Muscle layer of duodenum (tissue), 2 donors: ENCODE results near the gene LDLRAD4.

ENCODE experiments used
- H3K27ac ChIP-seq: one replicate; pipeline ENCODE4 v1.7.0; 2013; ENCODE audit warnings: mild to moderate bottlenecking, low read length
- H3K27me3 ChIP-seq: one replicate; pipeline ENCODE4 v1.7.0; 2013; ENCODE audit warnings: low read depth, mild to moderate bottlenecking, control low read depth, low read length
- H3K36me3 ChIP-seq, 2 donors: one replicate each; pipeline ENCODE4 v1.7.0; 2013; ENCODE audit warnings: low read length in 2 of 2, control low read depth in 1 of 2, mild to moderate bottlenecking in 1 of 2; ENCODE audit not compliant: insufficient read depth in 2 of 2, control insufficient read depth in 1 of 2
- H3K4me1 ChIP-seq, 2 donors: one replicate each; pipeline ENCODE4 v1.7.0; 2013; ENCODE audit warnings: low read length in 2 of 2, mild to moderate bottlenecking in 2 of 2, control low read depth in 1 of 2, moderate library complexity in 1 of 2; ENCODE audit not compliant: insufficient read depth in 2 of 2, control insufficient read depth in 1 of 2
- H3K4me3 ChIP-seq, 2 donors: one replicate each; pipeline ENCODE4 v1.7.0; 2013; ENCODE audit warnings: low read length in 2 of 2, low read depth in 1 of 2, mild to moderate bottlenecking in 1 of 2
- H3K9me3 ChIP-seq, 2 donors: one replicate each; pipeline ENCODE4 v1.7.0; 2013; ENCODE audit warnings: low read length in 2 of 2, control low read depth in 1 of 2, mild to moderate bottlenecking in 1 of 2; ENCODE audit not compliant: control insufficient read depth in 1 of 2
- donor health status: healthy.

LDLRAD4 gene

DNA sequence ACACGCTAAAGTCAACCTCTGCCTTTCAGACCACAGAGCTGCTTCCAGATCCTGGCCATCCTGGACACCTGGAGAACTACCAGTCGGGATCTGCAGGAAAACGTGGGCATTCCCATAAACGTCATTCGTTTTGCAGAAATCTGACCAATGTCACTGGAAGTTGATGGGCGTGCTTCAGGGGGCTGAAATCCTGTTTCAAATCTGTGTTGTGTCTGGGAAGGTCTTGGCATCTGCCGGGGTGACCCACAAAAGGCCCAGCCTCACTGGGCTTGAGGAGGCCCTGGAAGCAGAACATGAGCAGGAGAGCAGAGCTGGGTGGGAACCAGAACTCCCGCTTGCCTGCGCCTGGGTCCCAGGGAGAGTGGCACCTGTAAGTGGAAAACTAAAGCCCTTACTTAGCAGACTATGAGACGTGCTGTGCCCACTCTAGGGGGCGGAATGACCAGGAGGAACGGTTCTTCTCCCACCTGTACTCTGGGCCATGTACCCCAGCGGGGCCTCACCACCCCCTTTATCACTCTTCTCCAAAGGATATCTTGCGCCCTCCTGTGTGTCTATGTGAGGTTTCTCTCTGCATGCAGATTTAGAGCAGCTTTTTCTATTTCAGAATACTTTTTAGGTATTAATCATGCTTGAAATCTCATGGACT is 306.9 kb downstream of the LDLRAD4 start:
- Histone ChIP-seq H3K4me3 (no peak overlapping the region), H3K4me1 (no peaks in the 10 kb centered on the region), H3K27ac (no peak overlapping the region), H3K36me3 (no peaks in the 10 kb centered on the region), H3K27me3 (no peaks in the 10 kb centered on the region), H3K9me3 (no peaks in the 10 kb centered on the region)

DNA sequence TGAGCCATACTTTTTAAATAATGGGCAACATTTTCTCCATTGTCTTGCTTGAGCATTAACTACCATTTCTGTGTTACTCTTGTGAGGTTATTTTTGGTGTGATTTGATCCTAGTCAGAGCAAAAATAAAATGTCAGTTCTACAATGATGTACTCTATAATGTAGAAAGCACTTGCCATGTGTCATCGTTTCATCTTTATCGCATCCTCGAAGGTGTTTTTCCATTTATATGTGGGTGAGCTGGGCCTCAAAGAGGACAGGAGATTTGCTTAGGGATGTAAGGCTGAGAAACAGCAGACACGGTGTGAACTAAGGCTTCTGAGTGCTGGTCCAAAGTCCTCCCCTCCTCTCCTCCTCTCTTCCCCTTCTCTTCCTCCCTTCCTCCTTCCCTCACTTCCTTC is 308.0 kb downstream of the LDLRAD4 start:
- no peaks in the 10 kb centered on the region for H3K27me3 ChIP-seq
- H3K4me3 ChIP-seq = no peak overlapping the region
- no peaks in the 10 kb centered on the region for H3K9me3 ChIP-seq
- H3K27ac ChIP-seq = no peak overlapping the region
- no peaks in the 10 kb centered on the region for H3K4me1 ChIP-seq
- H3K36me3 ChIP-seq = no peaks in the 10 kb centered on the region

DNA sequence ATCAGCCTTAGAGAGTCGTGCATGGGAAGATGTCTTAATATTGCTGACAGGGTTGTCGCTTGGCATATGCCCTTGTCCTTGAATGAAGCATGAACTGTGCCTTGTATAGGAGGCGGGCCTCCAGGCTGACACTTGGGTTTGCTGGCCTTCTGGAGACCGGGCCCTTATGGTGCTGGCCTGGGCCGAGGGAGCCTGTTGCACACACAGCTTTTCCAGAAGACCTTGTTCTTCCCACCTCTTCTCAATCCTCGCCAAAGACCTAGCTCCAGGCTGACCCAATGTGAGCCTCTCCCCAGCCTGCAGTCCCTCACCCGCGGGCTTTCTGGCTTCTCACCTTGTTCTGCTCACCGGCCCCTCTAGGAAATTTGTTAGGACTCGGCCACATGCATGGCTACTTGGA is 308.7 kb downstream of the LDLRAD4 start:
- Histone ChIP-seq H3K27me3 (no peaks in the 10 kb centered on the region), H3K36me3 (no peaks in the 10 kb centered on the region), H3K4me3 (no peak overlapping the region), H3K9me3 (no peaks in the 10 kb centered on the region), H3K27ac (no peak overlapping the region), H3K4me1 (no peaks in the 10 kb centered on the region)

DNA sequence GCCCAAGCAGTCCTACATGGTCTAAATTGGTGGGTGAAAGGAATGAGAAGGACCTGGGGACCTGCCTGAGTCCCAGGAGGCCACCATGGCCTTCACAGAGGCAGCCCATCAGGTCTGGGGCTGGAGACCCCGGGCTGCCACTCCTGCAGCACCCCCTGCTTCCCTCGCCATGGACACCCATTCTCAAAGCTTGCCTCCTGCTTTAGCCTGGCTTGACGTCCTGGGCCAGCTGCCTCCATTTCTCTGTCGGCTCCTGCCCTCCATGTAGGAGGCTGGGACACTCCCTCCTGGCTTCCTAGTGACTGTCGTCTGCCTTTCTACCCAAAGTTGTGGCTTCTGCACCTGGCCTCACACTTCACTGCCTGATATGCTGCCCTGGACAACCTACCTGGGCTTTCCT is 309.2 kb downstream of the LDLRAD4 start:
- H3K4me3 ChIP-seq = no peak overlapping the region
- no peak overlapping the region for H3K27ac ChIP-seq
- H3K4me1 ChIP-seq = no peaks in the 10 kb centered on the region

DNA sequence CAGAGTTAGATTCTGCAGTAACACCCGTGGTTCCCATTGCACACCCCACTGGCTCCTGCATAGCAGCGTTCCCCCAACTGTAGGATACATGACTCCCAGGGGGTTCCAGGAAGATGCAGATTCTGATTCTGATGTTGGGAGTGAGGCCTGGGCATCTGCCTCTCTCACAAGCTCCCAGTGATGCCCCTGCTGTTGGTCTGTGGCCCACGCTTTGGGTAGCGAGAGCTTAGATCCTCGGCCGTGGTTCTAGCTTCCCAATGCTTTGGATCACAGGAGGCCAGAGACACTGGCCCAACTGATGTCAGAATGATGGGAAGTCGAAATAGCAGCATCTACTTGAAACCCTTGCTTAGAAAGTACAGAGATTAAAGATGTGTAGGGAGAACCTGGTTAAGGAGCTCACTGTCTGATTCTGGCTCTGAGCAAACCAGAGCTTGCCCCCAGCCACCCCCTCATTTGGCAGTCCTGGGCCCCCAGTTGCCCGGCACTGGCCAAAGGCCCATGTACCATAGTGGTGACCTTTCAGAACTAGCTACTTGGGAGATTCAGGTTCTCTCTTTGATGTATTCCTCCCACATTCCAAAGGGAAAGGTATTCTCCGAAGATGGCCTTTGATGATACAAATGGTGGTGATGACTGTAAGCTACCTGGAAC is 310.3 kb downstream of the LDLRAD4 start:
- no peaks in the 10 kb centered on the region for H3K36me3 ChIP-seq
- H3K9me3 ChIP-seq = no peaks in the 10 kb centered on the region
- H3K27ac ChIP-seq = no peak overlapping the region
- no peaks in the 10 kb centered on the region for H3K4me1 ChIP-seq
- H3K27me3 ChIP-seq = no peaks in the 10 kb centered on the region
- H3K4me3 ChIP-seq = no peak overlapping the region

More for the DNA sequence above, 309.2 kb downstream of the LDLRAD4 start:
- H3K36me3 ChIP-seq = no peaks in the 10 kb centered on the region
- H3K27me3 ChIP-seq = no peaks in the 10 kb centered on the region
- no peaks in the 10 kb centered on the region for H3K9me3 ChIP-seq

DNA sequence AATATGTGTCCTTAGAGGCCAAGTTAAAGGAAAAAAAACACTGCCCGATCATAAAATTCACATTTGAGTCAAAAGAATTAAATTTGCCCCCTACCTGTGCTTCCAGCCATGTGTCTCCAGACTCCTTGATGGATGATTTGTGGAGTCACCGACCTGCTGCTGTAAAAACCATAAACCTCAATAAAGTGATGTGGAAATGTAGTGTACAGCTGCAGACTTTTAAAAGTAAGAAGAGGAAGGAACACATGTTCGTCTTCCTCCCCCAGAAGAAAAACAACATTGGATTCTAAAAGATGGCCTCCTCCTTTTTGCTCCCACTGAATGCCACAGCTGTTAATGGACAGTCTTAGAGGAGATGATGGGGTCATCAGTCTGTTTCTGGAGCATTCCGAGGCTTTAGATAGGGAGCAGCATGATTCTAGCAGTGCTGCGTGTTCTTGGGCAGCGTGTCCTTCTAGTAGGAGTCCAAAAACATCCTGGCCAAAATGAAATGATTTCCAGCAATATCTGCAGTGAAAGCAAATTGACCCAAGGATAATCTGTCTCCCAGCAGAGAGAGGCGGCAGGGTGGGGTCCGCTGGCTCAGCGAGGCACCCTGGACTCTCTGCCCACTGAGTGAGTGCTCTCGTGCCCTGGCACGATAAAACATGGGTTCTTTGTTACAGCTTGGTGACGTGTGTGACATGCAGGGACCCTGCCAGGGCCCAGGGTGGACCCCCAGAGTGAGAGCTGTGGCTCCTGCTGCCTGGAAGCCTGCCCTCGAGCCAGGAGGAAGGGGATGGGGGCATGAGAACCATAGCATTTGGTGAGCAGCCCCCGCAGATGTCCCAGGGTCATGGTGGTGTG is 311.7 kb downstream of the LDLRAD4 start:
- Histone ChIP-seq H3K27ac (no peak overlapping the region), H3K4me3 (no peak overlapping the region), H3K4me1 (no peaks in the 10 kb centered on the region), H3K36me3 (no peaks in the 10 kb centered on the region), H3K27me3 (no peaks in the 10 kb centered on the region), H3K9me3 (no peaks in the 10 kb centered on the region)

DNA sequence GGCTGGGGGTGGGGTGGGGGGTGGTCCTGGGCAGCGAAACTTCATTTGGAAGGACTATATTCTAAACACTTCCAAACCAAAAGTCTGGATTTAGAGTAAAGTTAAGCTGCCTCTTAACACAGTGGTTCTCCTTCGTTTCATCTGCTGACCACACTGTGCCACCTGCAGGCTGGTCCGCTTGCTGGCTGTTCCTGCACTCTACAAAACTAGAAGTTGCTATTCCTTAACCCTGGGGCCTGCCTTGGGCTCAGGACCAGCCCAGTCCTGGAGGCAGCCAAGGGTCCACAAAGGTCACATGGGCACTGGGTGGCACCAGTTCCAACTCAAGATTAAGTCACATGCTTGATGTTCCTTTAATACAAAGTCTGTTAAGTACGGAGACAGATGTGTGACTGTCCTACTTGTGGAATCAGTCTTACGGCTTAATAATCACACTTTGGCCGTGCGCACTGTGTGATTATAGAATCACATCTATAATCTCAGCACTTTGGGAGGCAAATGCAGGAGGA is 312.4 kb downstream of the LDLRAD4 start:
- Histone ChIP-seq H3K4me3 (no peak overlapping the region), H3K9me3 (no peaks in the 10 kb centered on the region), H3K4me1 (no peaks in the 10 kb centered on the region), H3K27ac (no peak overlapping the region), H3K27me3 (no peaks in the 10 kb centered on the region), H3K36me3 (no peaks in the 10 kb centered on the region)

DNA sequence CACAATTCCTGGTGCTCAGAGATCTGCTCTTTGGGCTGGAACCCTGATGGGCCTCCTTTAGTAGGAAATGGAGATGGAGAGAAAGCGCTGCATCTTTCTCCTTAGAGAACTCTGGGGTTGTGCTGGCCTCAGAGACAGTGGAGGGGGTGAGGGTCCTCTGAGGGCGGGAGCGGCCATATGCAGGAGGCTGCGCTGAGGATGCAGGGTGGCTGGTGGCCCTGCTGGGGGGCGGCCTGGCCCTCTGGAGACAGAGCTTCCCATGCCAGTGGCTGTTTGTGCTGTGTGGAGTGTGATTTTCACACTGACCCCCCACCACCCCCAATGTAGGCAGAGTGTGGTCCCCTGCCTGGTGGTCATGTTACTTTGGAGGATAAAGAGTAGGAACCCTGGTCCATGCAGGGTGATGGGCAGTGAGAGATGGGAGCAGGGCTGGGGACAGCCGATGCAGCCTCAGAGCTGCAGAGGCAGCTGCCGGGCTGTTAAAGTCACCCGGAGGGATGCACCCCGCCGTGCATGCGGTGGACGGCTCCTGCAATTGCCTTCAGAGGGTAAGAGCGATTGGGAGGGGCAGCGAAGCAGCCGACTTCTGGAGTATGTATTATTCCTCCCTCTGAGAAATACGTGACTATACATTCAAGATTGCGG is 313.2 kb downstream of the LDLRAD4 start:
- H3K4me3 ChIP-seq = no peak overlapping the region
- H3K4me1 ChIP-seq = no peaks in the 10 kb centered on the region
- no peaks in the 10 kb centered on the region for H3K36me3 ChIP-seq
- H3K27me3 ChIP-seq = no peaks in the 10 kb centered on the region
- no peak overlapping the region for H3K27ac ChIP-seq
- H3K9me3 ChIP-seq = no peaks in the 10 kb centered on the region

DNA sequence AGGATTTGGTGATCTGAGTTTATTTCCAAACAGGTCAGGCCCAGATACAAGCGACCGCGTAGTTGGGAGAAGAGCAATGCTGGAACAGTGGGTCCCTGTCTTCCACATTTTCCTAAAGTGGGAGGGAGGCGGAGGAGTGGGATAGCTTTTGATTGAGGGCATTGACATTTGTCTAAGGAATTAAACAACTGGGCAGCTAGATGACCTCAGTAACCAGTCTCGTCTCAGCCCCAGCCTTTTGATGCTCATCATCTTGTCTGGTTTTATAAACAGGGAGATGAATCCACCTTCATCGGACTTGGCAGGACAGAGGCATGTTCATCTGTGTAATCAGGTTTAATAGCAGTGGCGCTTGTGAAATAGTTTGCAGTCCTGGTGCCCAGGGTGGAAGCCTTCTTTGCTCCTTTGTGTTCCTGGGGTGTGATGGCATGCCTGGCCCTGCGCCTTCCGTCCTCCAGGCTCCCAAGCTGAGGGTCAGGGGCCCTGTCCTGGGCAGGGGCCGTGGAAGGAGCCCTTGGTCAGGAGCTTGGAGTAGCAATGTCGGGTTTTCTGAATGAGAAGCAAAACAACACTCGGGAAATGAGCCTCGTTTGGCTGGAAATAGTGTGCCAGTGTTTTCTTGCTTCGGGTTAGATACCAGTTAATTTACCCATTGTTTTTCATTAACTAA is 314.0 kb downstream of the LDLRAD4 start:
- Histone ChIP-seq H3K36me3 (no peaks in the 10 kb centered on the region), H3K9me3 (no peaks in the 10 kb centered on the region), H3K27me3 (no peaks in the 10 kb centered on the region), H3K4me3 (no peak overlapping the region), H3K4me1 (no peaks in the 10 kb centered on the region), H3K27ac (no peak overlapping the region)

DNA sequence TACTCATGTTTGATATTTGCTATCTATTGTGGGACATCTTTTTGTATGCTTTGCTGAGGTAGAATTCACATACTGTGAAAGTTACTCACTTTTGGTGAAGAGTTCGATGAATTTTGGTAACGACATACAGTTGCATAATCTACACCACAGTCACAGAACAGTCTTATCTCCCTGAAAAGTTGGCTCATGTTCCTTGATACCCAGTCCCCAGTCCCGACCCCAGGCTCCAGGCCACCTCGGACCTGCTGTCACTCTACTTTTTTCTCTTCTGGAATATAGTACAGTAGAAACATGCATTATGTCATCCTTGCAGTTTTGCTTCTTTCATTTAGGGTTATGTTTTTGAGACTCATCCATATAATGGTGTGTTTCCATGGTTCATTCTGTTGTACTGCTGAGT is 316.1 kb downstream of the LDLRAD4 start:
- no peaks in the 10 kb centered on the region for H3K36me3 ChIP-seq
- H3K4me3 ChIP-seq = no peak overlapping the region
- no peaks in the 10 kb centered on the region for H3K9me3 ChIP-seq

More for the DNA sequence above, 316.1 kb downstream of the LDLRAD4 start:
- Histone ChIP-seq H3K27me3 (no peaks in the 10 kb centered on the region), H3K27ac (no peak overlapping the region), H3K4me1 (peaks cover under 1 to 11% of the 10 kb centered on the region in 2 donors)
